Chondrocyte (in vitro differentiated cells): ENCODE data around the gene DAAM2. TPM values are rescaled to one million over a fixed set of nuclear protein-coding genes. Genes with fewer than 3 reads are reported as not detected.
A peak's percentile ranks its signal among the peaks of the same experiment; 100 is the strongest.

Experiments used
- DNase-seq: peaks from one replicate; pipeline ENCODE4 v3.0.0; 2021; ENCODE audit warnings: mixed read lengths, low spot score
- H3K27ac Mint-ChIP-seq: one replicate; pipeline ENCODE4 v1.8.0; 2021; ENCODE audit warnings: mild to moderate bottlenecking, moderate library complexity, mixed read lengths; ENCODE audit not compliant: unreplicated experiment
- H3K27me3 Mint-ChIP-seq: 2 replicates; pipeline ENCODE4 v1.8.0; 2021; ENCODE audit warnings: low read depth, mixed read lengths
- H3K36me3 Mint-ChIP-seq: 2 replicates; pipeline ENCODE4 v1.8.0; 2021; ENCODE audit warnings: low read depth, mixed read lengths
- H3K4me1 Mint-ChIP-seq: 2 replicates; pipeline ENCODE4 v1.8.0; 2021; ENCODE audit warnings: low read depth, mild to moderate bottlenecking, mixed read lengths
- H3K4me3 Mint-ChIP-seq: one replicate; pipeline ENCODE4 v1.8.0; 2021; ENCODE audit warnings: mild to moderate bottlenecking, moderate library complexity, mixed read lengths; ENCODE audit not compliant: unreplicated experiment
- H3K9me3 Mint-ChIP-seq: 2 replicates; pipeline ENCODE4 v1.8.0; 2021; ENCODE audit warnings: low read depth, mixed read lengths
- total RNA-seq: library from RNA; stranded (reverse); gene quantifications from 3 replicates; pipeline ENCODE4 v1.2.1, GENCODE V29; 2021
- TF ChIP-seq, protein P1 (sequence below): fragments of 200-600 bp; sonication (generic); IDR thresholded peaks from 2 replicates; pipeline ENCODE4 v1.5.0; 2021; ENCODE audit warnings: antibody characterized with exemption, mild to moderate bottlenecking, moderate library complexity

DAAM2 gene
- total RNA-seq, 1 donor from 2014 or later = 142 TPM

GRCh38 chr6:39786649-39787048 lies 5.5 kb upstream of the DAAM2 start:
- Mint-ChIP-seq H3K4me1 (peaks cover 25% of the 10 kb centered on the region), H3K27me3 (no peaks in the 10 kb centered on the region), H3K9me3 (peaks cover 12% of the 10 kb centered on the region), H3K27ac (no peak overlapping the region), H3K36me3 (no peaks in the 10 kb centered on the region), H3K4me3 (no peak overlapping the region)
- TF ChIP-seq, protein P1, sequence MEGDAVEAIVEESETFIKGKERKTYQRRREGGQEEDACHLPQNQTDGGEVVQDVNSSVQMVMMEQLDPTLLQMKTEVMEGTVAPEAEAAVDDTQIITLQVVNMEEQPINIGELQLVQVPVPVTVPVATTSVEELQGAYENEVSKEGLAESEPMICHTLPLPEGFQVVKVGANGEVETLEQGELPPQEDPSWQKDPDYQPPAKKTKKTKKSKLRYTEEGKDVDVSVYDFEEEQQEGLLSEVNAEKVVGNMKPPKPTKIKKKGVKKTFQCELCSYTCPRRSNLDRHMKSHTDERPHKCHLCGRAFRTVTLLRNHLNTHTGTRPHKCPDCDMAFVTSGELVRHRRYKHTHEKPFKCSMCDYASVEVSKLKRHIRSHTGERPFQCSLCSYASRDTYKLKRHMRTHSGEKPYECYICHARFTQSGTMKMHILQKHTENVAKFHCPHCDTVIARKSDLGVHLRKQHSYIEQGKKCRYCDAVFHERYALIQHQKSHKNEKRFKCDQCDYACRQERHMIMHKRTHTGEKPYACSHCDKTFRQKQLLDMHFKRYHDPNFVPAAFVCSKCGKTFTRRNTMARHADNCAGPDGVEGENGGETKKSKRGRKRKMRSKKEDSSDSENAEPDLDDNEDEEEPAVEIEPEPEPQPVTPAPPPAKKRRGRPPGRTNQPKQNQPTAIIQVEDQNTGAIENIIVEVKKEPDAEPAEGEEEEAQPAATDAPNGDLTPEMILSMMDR = no peak
- no peak for DNase-seq

DNA sequence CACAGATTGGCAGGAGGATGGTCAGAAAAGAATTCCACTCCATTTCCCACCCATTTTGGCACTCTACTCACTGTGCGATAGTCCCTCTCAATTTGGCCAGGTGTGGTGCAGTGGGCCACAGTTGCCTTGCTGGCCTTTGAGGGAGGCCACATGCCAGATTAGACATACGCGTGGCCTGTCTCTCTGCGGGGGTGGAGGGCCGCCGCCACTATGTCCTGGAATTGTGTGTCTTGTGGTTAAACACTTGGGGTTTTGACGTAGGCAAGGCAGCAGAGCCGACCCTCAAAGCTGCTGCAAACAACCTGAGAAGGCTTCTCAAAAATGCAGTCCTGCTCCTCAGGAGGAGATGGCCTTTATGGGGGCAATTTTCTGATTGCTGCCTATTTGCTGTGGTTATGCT lies 4.9 kb upstream of the DAAM2 start:
- Mint-ChIP-seq H3K36me3 (no peaks in the 10 kb centered on the region), H3K9me3 (peaks cover 12% of the 10 kb centered on the region), H3K4me1 (peaks cover 30% of the 10 kb centered on the region), H3K4me3 (no peak overlapping the region), H3K27me3 (no peaks in the 10 kb centered on the region), H3K27ac (no peak overlapping the region)
- no peak for DNase-seq
- TF ChIP-seq, protein P1 = no peak

DNA sequence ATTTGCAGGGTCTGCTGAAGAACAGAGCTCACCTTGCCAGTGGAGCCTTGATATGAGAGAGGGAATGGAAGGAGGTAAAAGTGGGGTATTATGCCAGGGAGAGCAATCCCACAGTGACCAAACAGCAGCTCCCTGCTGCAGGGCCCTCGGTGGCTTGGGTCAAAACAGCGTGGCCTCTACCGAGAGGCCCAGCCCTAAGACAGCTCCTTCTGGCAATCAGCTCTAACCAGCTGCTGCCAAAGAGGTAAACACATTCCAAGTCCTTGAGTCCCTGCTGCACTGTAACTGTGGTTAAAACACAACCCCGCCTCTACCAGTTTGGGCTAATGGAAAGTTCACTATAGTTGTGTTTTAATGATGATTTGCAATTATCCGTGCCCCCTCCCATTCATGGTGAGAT lies 1.4 kb upstream of the DAAM2 start:
- Mint-ChIP-seq H3K27ac (peak overlapping the region; percentile 51), H3K9me3 (no peaks in the 10 kb centered on the region), H3K4me1 (peaks cover 52% of the 10 kb centered on the region), H3K4me3 (no peak overlapping the region), H3K27me3 (no peaks in the 10 kb centered on the region), H3K36me3 (peaks cover 7% of the 10 kb centered on the region)
- DNase-seq = no peak
- TF ChIP-seq, protein P1 = no peak

GRCh38 chr6:39791311-39791710 lies 865 bp upstream of the DAAM2 start:
- Mint-ChIP-seq H3K36me3 (peaks cover 10% of the 10 kb centered on the region), H3K27ac (peak overlapping the region; percentile 51), H3K9me3 (no peaks in the 10 kb centered on the region), H3K4me1 (peaks cover 53% of the 10 kb centered on the region), H3K4me3 (no peak overlapping the region), H3K27me3 (no peaks in the 10 kb centered on the region)
- no peak for DNase-seq
- TF ChIP-seq, protein P1 = peak; percentile 32

- Mint-ChIP-seq H3K27ac (peak overlapping the region; percentile 95), H3K9me3 (no peaks in the 10 kb centered on the region), H3K4me3 (peak overlapping the region; percentile 98), H3K27me3 (no peaks in the 10 kb centered on the region), H3K4me1 (peaks cover 60% of the 10 kb centered on the region), H3K36me3 (peaks cover 13% of the 10 kb centered on the region)
- TF ChIP-seq, protein P1 = no peak
- DNase-seq = no peak
Observed at GRCh38 chr6:39792540-39793450, 619 bp downstream of the DAAM2 start.
